Activated CD4-positive, alpha-beta T cell treated with anti-CD3 and anti-CD28 coated beads, Interleukin-2, amount 50 U/mL, for 48 hours (primary cell): ENCODE results near the gene MAGEA10.
"Not testable (repeated sequence)": the region's sequence is repeated elsewhere in the genome, so short reads cannot be mapped to it uniquely, and the experiment has no call there.

ENCODE experiments used
- DNase-seq, 2 experiments: peaks; one replicate each; pipeline ENCODE4 v3.0.0-alpha.2; 2020

Gene MAGEA10

GRCh38 chrX:152138388-152138784 lies at the start of gene MAGEA10:
MAGEA10 (minus strand) TSS chrX:152138577; CDS start chrX:152135620, 2,957 bp downstream.
- DNase-seq, result no peak

- no peak for DNase-seq
Observed at GRCh38 chrX:152177497-152178269, 39.3 kb upstream of the MAGEA10 start.

- no peak for DNase-seq
Observed at GRCh38 chrX:152177052-152177451, 38.7 kb upstream of the MAGEA10 start.

GRCh38 chrX:152175892-152176291 lies 37.5 kb upstream of the MAGEA10 start:
- not testable (repeated sequence) for DNase-seq

- DNase-seq, result not testable (repeated sequence)
Observed at GRCh38 chrX:152173923-152174322, 35.5 kb upstream of the MAGEA10 start.

GRCh38 chrX:152170621-152171020 lies 32.2 kb upstream of the MAGEA10 start:
- no peak for DNase-seq

- no peak for DNase-seq
Observed at GRCh38 chrX:152165033-152165743, 26.8 kb upstream of the MAGEA10 start.

GRCh38 chrX:152157042-152157441 lies 18.7 kb upstream of the MAGEA10 start:
- DNase-seq, result no peak

GRCh38 chrX:152155766-152156310 lies 17.5 kb upstream of the MAGEA10 start:
- no peak for DNase-seq

- no peak for DNase-seq
Observed at GRCh38 chrX:152154050-152154449, 15.7 kb upstream of the MAGEA10 start.

- DNase-seq, result no peak
Observed at GRCh38 chrX:152151256-152151655, 12.9 kb upstream of the MAGEA10 start.

- no peak for DNase-seq
Observed at GRCh38 chrX:152149648-152150047, 11.3 kb upstream of the MAGEA10 start.

GRCh38 chrX:152139589-152139988 lies 1.2 kb upstream of the MAGEA10 start:
- no peak for DNase-seq

GRCh38 chrX:152137771-152138387 lies 498 bp downstream of the MAGEA10 start:
- DNase-seq, result no peak

GRCh38 chrX:152136312-152136711 lies 2.1 kb downstream of the MAGEA10 start:
- DNase-seq, result no peak

GRCh38 chrX:152131525-152131924 lies 6.9 kb downstream of the MAGEA10 start:
- DNase-seq, result no peak

GRCh38 chrX:152129069-152129844 lies 9.1 kb downstream of the MAGEA10 start:
- DNase-seq, result not testable (repeated sequence)

GRCh38 chrX:152117305-152117704 lies 21.1 kb downstream of the MAGEA10 start:
- no peak for DNase-seq

- no peak for DNase-seq
Observed at GRCh38 chrX:152108527-152108926, 29.9 kb downstream of the MAGEA10 start.

- no peak for DNase-seq
Observed at GRCh38 chrX:152103866-152104265, 34.5 kb downstream of the MAGEA10 start.

- no peak for DNase-seq
Observed at GRCh38 chrX:152086141-152086540, 52.2 kb downstream of the MAGEA10 start.
